ENCODE data around the gene TMEM80. TPM values are rescaled to one million over a fixed set of nuclear protein-coding genes. Genes with fewer than 3 reads are reported as not detected.
A peak's percentile ranks its signal among the peaks of the same experiment; 100 is the strongest.

The TMEM80 gene
- total RNA-seq, 1 donor from 2014 or later, result 16.9 TPM

- peaks cover 10% of the 10 kb centered on the region for H3K4me1 Mint-ChIP-seq (ENCODE audit: low read depth)
- no peak for TF ChIP-seq CTCF (IDR thresholded peaks at IDR 0.05)
- no peak for DNase-seq (ENCODE audit: low spot score)
- H3K36me3 Mint-ChIP-seq (ENCODE audit: low read depth), result peaks cover 3% of the 10 kb centered on the region
- no peak overlapping the region for H3K4me3 Mint-ChIP-seq (ENCODE audit: unreplicated experiment)
- no peaks in the 10 kb centered on the region for H3K9me3 Mint-ChIP-seq (ENCODE audit: low read depth)
- H3K27ac Mint-ChIP-seq (ENCODE audit: unreplicated experiment), result no peak overlapping the region
- H3K27me3 Mint-ChIP-seq (ENCODE audit: low read depth), result no peaks in the 10 kb centered on the region
Measured at GRCh38 chr11:726278-727220, 30.9 kb downstream of the TMEM80 start.

GRCh38 chr11:727281-727701, 31.7 kb downstream of the TMEM80 start:
- no peak for DNase-seq (ENCODE audit: low spot score)
- Mint-ChIP-seq H3K4me3 (ENCODE audit: unreplicated experiment) (no peak overlapping the region), H3K9me3 (ENCODE audit: low read depth) (no peaks in the 10 kb centered on the region), H3K27me3 (ENCODE audit: low read depth) (no peaks in the 10 kb centered on the region), H3K36me3 (ENCODE audit: low read depth) (peaks cover 3% of the 10 kb centered on the region), H3K4me1 (ENCODE audit: low read depth) (peaks cover 10% of the 10 kb centered on the region), H3K27ac (ENCODE audit: unreplicated experiment) (peak overlapping the region; percentile 57)
- no peak for TF ChIP-seq CTCF (IDR thresholded peaks at IDR 0.05)

- Mint-ChIP-seq H3K27ac (ENCODE audit: unreplicated experiment) (peak overlapping the region; percentile 57), H3K4me1 (ENCODE audit: low read depth) (peaks cover 9% of the 10 kb centered on the region), H3K4me3 (ENCODE audit: unreplicated experiment) (no peak overlapping the region), H3K9me3 (ENCODE audit: low read depth) (no peaks in the 10 kb centered on the region), H3K27me3 (ENCODE audit: low read depth) (no peaks in the 10 kb centered on the region), H3K36me3 (ENCODE audit: low read depth) (peaks cover 3% of the 10 kb centered on the region)
- TF ChIP-seq CTCF (IDR thresholded peaks at IDR 0.05), result peak; percentile 100
- DNase-seq (ENCODE audit: low spot score), result peak; percentile 88
Measured at GRCh38 chr11:727859-728748, 32.5 kb downstream of the TMEM80 start.

GRCh38 chr11:728901-729491, 33.4 kb downstream of the TMEM80 start:
- no peak for DNase-seq (ENCODE audit: low spot score)
- Mint-ChIP-seq H3K4me3 (ENCODE audit: unreplicated experiment) (no peak overlapping the region), H3K27me3 (ENCODE audit: low read depth) (no peaks in the 10 kb centered on the region), H3K27ac (ENCODE audit: unreplicated experiment) (no peak overlapping the region), H3K4me1 (ENCODE audit: low read depth) (peaks cover 8% of the 10 kb centered on the region), H3K9me3 (ENCODE audit: low read depth) (no peaks in the 10 kb centered on the region), H3K36me3 (ENCODE audit: low read depth) (peaks cover 2% of the 10 kb centered on the region)
- TF ChIP-seq CTCF (IDR thresholded peaks at IDR 0.05), result no peak

Measured in chondrocyte (in vitro differentiated cells).